ENCODE measurements around the gene CASP2. TPM values are rescaled to one million over a fixed set of nuclear protein-coding genes. Genes with fewer than 3 reads are reported as not detected.
"Not testable (repeated sequence)": the region's sequence is repeated elsewhere in the genome, so short reads cannot be mapped to it uniquely, and the experiment has no call there.

CASP2 gene
- total RNA-seq, 1 donor from 2014 or later: 20.6 TPM

- DNase-seq (ENCODE audit: low read depth, low spot score): not testable (repeated sequence)
Observed at GRCh38 chr7:143264196-143264568, 24.0 kb upstream of the CASP2 start.

- DNase-seq (ENCODE audit: low read depth, low spot score): no peak
Observed at GRCh38 chr7:143265017-143265693, 23.0 kb upstream of the CASP2 start.

GRCh38 chr7:143269251-143269650 is 18.9 kb upstream of the CASP2 start:
- DNase-seq (ENCODE audit: low read depth, low spot score): no peak

GRCh38 chr7:143271240-143271639 is 16.9 kb upstream of the CASP2 start:
- no peak for DNase-seq (ENCODE audit: low read depth, low spot score)

- no peak for DNase-seq (ENCODE audit: low read depth, low spot score)
Observed at GRCh38 chr7:143272871-143273270, 15.3 kb upstream of the CASP2 start.

GRCh38 chr7:143279186-143280098 is 8.7 kb upstream of the CASP2 start:
- peak; percentile 75 for DNase-seq (ENCODE audit: low read depth, low spot score)

- no peak for DNase-seq (ENCODE audit: low read depth, low spot score)
Observed at GRCh38 chr7:143280160-143280559, 8.0 kb upstream of the CASP2 start.

GRCh38 chr7:143280566-143280965 is 7.6 kb upstream of the CASP2 start:
- no peak for DNase-seq (ENCODE audit: low read depth, low spot score)

GRCh38 chr7:143281529-143281928 is 6.6 kb upstream of the CASP2 start:
- DNase-seq (ENCODE audit: low read depth, low spot score): no peak

GRCh38 chr7:143282124-143282523 is 6.0 kb upstream of the CASP2 start:
- DNase-seq (ENCODE audit: low read depth, low spot score): no peak

GRCh38 chr7:143283381-143283780 is 4.8 kb upstream of the CASP2 start:
- no peak for DNase-seq (ENCODE audit: low read depth, low spot score)

GRCh38 chr7:143284591-143285469 is 3.3 kb upstream of the CASP2 start, which contains the start of gene TMEM139:
Gene TMEM139 (plus strand): TSS chr7:143284958. CDS start chr7:143285958, 1,000 bp downstream.
- no peak for DNase-seq (ENCODE audit: low read depth, low spot score)

GRCh38 chr7:143285470-143285778 is 2.7 kb upstream of the CASP2 start:
- DNase-seq (ENCODE audit: low read depth, low spot score): no peak

GRCh38 chr7:143285806-143286521 is 2.2 kb upstream of the CASP2 start:
- DNase-seq (ENCODE audit: low read depth, low spot score): no peak

GRCh38 chr7:143286522-143286890 is 1.6 kb upstream of the CASP2 start:
- no peak for DNase-seq (ENCODE audit: low read depth, low spot score)

GRCh38 chr7:143287339-143287934 is 714 bp upstream of the CASP2 start:
- DNase-seq (ENCODE audit: low read depth, low spot score): no peak

GRCh38 chr7:143288836-143289235 is 685 bp downstream of the CASP2 start:
- DNase-seq (ENCODE audit: low read depth, low spot score): no peak

GRCh38 chr7:143289421-143289820 is 1.3 kb downstream of the CASP2 start:
- no peak for DNase-seq (ENCODE audit: low read depth, low spot score)

- not testable (repeated sequence) for DNase-seq (ENCODE audit: low read depth, low spot score)
Observed at GRCh38 chr7:143289888-143290287, 1.7 kb downstream of the CASP2 start.

- DNase-seq (ENCODE audit: low read depth, low spot score): no peak
Observed at GRCh38 chr7:143290293-143290692, 2.1 kb downstream of the CASP2 start.

GRCh38 chr7:143292876-143293275 is 4.7 kb downstream of the CASP2 start:
- DNase-seq (ENCODE audit: low read depth, low spot score): no peak
